ENCODE results near the gene FANCD2OS. TPM values are rescaled to one million over a fixed set of nuclear protein-coding genes. Genes with fewer than 3 reads are reported as not detected.

The FANCD2OS gene
- total RNA-seq, 4 donors from 2014 or later = not detected

- DNase-seq (ENCODE audit: low spot score) (no peak), ATAC-seq (ENCODE audit: low FRiP score) (no peak)
- TF ChIP-seq, protein P1, sequence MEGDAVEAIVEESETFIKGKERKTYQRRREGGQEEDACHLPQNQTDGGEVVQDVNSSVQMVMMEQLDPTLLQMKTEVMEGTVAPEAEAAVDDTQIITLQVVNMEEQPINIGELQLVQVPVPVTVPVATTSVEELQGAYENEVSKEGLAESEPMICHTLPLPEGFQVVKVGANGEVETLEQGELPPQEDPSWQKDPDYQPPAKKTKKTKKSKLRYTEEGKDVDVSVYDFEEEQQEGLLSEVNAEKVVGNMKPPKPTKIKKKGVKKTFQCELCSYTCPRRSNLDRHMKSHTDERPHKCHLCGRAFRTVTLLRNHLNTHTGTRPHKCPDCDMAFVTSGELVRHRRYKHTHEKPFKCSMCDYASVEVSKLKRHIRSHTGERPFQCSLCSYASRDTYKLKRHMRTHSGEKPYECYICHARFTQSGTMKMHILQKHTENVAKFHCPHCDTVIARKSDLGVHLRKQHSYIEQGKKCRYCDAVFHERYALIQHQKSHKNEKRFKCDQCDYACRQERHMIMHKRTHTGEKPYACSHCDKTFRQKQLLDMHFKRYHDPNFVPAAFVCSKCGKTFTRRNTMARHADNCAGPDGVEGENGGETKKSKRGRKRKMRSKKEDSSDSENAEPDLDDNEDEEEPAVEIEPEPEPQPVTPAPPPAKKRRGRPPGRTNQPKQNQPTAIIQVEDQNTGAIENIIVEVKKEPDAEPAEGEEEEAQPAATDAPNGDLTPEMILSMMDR (IDR thresholded peaks at IDR 0.05) = no peak
Measured at GRCh38 chr3:10055097-10055496, 53.0 kb downstream of the FANCD2OS start.

Other genes with a start within 250 kb of the FANCD2OS start
- gene CIDEC, start 228.0 kb downstream of the FANCD2OS start, total RNA-seq = 1,000 to 10,000 TPM in 1 of 4 donors, 100 to 1,000 TPM in 3; 318 to 1,481 (median 713) TPM
- gene JAGN1, start 217.6 kb downstream of the FANCD2OS start, total RNA-seq = 10 to 100 TPM; 50.4 to 91.0 (median 75.6) TPM
- 10 to 100 TPM in 2 of 4 donors, 1 to 10 TPM in 2; 7.7 to 13.8 (median 10.3) TPM for gene IL17RE, start 205.4 kb downstream of the FANCD2OS start, total RNA-seq
- gene IL17RC, start 191.2 kb downstream of the FANCD2OS start, total RNA-seq = 10 to 100 TPM; 53.4 to 97.6 (median 58.2) TPM
- 10 to 100 TPM; 26.8 to 52.3 (median 38.4) TPM for gene CRELD1, start 174.4 kb downstream of the FANCD2OS start, total RNA-seq
- gene PRRT3, start 155.8 kb downstream of the FANCD2OS start, total RNA-seq = 1 to 10 TPM; 1.1 to 2.8 (median 1.3) TPM
- 100 to 1,000 TPM in 1 of 4 donors, 10 to 100 TPM in 3; 50.8 to 116 (median 71.5) TPM for gene EMC3, start 121.4 kb downstream of the FANCD2OS start, total RNA-seq
- 1 to 10 TPM; 1.7 to 3.5 (median 3.3) TPM for gene FANCD2, start 81.8 kb downstream of the FANCD2OS start, total RNA-seq
- gene BRK1, start 7.4 kb upstream of the FANCD2OS start, total RNA-seq = 100 to 1,000 TPM in 1 of 4 donors, 10 to 100 TPM in 3; 88.3 to 133 (median 93.7) TPM
- 10 to 100 TPM; 27.4 to 39.3 (median 35.2) TPM for gene VHL, start 33.5 kb upstream of the FANCD2OS start, total RNA-seq
- gene IRAK2, start 56.7 kb upstream of the FANCD2OS start, total RNA-seq = 10 to 100 TPM in 1 of 4 donors, 1 to 10 TPM in 3; 6.1 to 23.8 (median 7.6) TPM
- 10 to 100 TPM; 15.1 to 28.7 (median 20.6) TPM for gene TATDN2, start 140.2 kb upstream of the FANCD2OS start, total RNA-seq
- gene GHRL, start 184.7 kb upstream of the FANCD2OS start, total RNA-seq = 1 to 10 TPM in 1 of 4 donors, not detected in 3; 7.3 TPM
- 100 to 1,000 TPM in 2 of 4 donors, 10 to 100 TPM in 2; 86.7 to 110 (median 101) TPM for gene SEC13, start 212.9 kb upstream of the FANCD2OS start, total RNA-seq